AG09319 (cell line): ENCODE results near the gene ITPRIP.

ENCODE experiments used
- DNase-seq: peaks from one replicate; pipeline ENCODE4 v3.0.0-alpha.2; 2010; ENCODE audit warnings: low read depth; ENCODE audit errors: extremely low read depth
- TF ChIP-seq, protein P1 (sequence below): IDR thresholded peaks from 2 replicates; pipeline ENCODE4 v1.5.1; 2011; ENCODE audit warnings: low read depth, mild to moderate bottlenecking, inconsistent platforms, low read length, moderate library complexity

The ITPRIP gene

DNA sequence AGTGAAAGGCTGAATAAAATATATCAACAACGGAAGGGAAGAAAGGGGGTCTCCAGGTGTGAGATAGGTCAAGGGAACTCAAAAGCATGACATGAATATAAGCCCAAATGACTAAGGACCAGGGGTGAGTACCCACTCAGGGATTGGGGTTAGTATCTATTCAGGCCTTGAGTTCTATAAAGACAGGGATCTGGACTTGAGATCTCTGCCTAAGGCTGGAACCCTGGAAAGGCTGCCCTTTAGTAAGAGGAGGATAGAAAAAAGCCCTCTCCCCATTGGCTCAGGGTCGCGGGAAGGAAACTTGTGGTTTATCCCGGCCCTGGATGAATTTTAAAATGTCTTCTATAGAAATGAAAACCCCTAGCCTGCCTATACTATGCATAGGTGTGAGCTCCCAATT, 2.4 kb upstream of the ITPRIP start:
- TF ChIP-seq, protein P1, sequence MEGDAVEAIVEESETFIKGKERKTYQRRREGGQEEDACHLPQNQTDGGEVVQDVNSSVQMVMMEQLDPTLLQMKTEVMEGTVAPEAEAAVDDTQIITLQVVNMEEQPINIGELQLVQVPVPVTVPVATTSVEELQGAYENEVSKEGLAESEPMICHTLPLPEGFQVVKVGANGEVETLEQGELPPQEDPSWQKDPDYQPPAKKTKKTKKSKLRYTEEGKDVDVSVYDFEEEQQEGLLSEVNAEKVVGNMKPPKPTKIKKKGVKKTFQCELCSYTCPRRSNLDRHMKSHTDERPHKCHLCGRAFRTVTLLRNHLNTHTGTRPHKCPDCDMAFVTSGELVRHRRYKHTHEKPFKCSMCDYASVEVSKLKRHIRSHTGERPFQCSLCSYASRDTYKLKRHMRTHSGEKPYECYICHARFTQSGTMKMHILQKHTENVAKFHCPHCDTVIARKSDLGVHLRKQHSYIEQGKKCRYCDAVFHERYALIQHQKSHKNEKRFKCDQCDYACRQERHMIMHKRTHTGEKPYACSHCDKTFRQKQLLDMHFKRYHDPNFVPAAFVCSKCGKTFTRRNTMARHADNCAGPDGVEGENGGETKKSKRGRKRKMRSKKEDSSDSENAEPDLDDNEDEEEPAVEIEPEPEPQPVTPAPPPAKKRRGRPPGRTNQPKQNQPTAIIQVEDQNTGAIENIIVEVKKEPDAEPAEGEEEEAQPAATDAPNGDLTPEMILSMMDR: no peak
- no peak for DNase-seq

DNA sequence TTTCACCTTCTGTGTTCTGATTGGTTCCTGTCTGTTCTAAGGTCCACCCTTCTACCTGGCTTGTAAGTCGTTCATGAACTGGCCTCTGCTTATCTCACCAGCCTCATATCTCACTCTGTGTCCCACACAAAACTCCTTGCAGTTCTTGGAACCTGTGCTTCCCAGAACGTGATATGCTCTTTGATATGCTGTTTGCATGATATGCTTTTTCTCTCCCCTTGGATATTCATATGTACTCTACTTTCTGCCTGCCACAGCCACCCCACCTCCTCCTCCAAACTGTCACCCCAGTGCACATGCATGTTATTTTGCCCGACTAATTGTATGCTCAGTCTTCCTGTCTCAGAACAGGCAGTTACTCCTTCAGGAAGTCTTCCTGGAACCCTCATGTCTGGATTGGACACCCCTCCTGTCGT, 1.9 kb upstream of the ITPRIP start:
- TF ChIP-seq, protein P1: no peak
- DNase-seq: no peak

DNA sequence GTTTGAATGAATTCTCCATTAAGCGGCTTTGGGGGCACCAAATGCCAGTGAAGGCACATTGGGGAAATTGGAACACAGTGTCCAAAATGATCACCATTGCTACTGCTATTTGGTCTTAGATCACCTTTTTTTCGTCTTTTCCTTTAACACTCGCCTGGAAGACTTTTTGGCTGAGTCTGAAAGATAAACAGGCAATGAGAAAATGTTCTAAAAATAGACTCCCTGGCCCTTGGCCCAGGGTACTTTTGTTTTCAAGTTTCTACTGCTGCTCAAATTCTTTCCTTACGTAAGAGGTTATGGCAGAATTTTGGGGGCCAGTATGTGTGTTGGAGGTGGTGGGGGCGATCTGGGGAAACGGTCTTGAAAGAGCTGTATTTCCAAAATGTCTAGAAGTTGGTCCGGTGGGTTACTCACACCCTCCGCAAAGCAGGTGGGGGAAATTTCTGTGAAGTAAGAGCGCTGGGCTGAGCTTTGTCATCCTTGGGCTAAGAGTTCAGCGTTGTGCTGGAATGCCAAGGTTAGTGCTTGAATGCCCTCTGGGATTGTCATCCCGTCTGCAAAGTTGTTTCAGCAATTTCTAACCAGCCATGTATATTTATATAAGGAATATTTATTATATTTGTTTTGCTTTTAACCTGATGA, 1.3 kb upstream of the ITPRIP start:
- TF ChIP-seq, protein P1: no peak
- DNase-seq: no peak

DNA sequence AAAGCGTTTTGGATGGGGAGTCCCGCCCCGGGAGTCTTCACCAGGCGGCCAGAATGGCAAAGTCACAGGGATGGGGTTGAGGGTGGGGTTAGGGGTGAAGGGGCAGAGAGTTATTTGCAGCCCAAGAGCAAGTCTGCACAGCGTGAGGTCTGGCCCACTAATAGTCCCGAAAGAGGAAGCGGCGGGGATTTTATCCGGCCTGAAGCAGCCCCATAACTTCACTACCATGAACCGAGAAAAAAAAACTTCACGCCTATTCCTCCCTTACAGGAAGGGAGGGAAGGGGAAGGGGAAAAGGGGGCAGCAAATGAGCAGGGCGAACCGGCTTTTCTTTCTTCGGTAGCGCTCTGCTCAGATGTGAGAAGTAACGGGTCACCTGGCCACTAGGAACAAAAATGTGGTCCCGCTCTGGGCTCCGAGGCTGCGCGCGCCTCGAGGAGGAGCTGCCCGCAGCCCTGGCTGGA, 712 bp downstream of the ITPRIP start:
- TF ChIP-seq, protein P1: no peak
- no peak for DNase-seq

DNA sequence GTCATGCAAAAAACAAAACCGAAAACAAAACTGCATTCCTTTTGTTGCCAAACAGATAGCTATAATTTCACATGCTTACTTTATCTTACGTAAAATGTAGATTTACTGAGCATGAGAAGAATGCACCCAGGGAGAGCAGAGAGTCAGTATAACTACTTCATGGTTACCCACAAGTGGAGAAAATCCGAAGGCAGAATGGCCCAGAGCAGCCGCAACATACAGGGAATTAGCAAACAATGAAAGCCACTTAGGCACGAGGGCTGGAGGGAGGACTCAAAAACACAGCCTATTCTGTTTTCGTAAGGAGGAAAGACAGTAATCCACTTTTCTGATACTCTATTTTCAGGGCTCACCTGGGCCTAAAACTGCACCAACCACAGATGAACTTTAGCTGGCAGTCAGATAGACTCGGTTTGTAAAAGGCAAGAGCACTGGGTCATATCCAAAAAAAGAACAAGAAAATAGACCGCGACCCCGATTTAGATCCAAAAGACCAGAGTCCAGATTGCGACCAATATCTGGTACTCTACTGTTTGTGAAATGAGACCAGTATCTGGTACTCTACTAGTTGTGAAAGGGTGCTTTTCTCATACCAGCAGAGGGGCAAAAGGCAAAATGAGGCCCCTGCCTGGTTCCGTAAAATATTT, 1.3 kb downstream of the ITPRIP start:
- no peak for DNase-seq
- TF ChIP-seq, protein P1: no peak

DNA sequence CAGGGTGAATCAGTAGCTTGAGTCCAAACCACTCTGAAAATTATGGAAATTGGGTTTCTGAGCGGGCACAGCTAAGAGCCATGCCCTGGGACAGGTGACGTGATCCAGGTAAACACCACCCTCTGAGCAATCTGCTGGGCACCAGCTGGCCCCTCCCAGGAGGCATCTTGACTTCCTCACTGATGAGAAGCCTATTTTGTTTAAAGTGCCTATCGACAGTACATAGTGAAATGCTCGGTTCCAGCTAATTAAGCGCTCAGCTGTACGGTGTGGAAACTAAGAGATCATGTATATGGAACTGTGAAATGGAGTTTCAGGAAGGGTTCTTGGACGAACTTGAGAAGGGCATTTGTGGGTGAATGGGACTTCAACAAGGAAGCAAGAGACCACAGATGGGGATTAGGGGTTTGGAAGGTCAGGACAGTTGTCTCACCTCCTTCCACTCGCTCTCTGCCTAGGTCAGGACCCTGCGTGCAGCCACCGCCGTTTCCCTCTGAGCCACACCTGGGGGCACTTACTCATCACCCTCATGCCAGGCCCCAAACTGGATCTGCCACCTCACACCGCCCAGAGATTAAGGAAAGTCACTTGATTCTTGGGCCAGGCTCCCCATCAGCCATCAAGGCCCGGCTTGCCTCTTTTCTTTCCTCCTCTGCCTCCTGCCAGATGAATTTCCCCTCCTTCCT, 3.2 kb downstream of the ITPRIP start:
- TF ChIP-seq, protein P1: no peak
- no peak for DNase-seq

DNA sequence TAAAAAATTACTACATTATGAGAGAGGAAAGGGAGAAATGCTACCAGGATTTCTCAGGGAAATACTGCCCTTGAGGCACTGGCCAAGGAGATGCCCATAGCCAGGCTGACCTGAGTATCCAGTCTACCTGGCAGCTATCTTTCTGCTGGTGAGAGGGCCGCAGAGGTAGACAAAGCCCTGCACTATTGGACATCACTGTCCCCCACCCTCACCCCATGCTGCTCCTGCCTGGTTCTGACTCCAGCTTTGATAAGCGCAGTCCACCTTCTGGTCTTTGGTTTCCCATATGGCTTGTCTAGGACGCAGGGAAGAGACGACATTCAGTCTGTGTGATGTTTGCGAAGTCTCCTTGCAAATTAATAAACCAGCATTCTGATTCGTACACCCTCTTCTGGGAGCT, 3.7 kb downstream of the ITPRIP start:
- DNase-seq: no peak
- TF ChIP-seq, protein P1: no peak
